Ramos (cell line): Measurements from ENCODE around the gene SRRT.
"Not testable (repeated sequence)": the region's sequence is repeated elsewhere in the genome, so short reads cannot be mapped to it uniquely, and the experiment has no call there.

Experiments
- in situ Hi-C: fragments of 300-500 bp; cut with MboI; formaldehyde crosslinking; loops from one replicate; pipeline ENCODE4 v1.14.3; 2022; ENCODE audit warnings: low sequenced_read_pairs; ENCODE audit not compliant: unreplicated experiment

The SRRT gene

GRCh38 chr7:100914879-100915447 is 40.1 kb downstream of the SRRT start:
- in situ Hi-C loops, result no loop called here

- in situ Hi-C loops, result not testable (repeated sequence)
Observed at GRCh38 chr7:100919335-100919734, 44.4 kb downstream of the SRRT start.

DNA sequence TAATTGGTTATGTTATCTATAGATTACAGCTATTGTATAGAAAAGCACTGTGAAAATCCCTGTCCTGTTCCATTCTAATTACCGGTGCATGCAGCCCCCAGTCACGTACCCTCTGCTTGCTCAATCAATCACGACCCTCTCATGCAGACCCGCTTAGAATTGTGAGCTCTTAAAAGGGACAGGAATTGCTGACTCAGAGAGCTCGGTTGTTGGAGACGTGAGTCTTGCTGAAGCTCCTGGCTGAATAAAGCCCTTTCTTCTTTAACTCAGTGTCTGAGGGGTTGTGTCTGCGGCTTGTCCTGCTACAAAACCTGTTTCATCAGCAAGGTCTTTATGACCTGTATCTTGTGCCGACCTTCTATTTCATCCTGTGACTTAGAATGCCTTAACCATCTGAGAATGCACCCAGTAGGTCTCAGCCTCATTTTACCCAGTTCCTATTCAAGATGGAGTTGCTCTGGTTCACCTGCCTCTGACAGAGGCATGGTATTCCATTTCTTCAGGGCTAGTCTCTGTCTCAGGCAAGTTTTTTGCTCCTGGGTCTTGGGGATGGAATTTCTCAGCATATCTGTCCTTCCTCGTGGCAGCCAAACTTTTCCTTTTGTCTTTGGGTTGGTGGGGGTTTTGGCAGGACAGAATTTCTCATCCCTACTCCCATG is 45.0 kb downstream of the SRRT start:
- in situ Hi-C loops, result not testable (repeated sequence)

- in situ Hi-C loops, result no loop called here
Observed at GRCh38 chr7:100921039-100921438, 46.1 kb downstream of the SRRT start.

DNA sequence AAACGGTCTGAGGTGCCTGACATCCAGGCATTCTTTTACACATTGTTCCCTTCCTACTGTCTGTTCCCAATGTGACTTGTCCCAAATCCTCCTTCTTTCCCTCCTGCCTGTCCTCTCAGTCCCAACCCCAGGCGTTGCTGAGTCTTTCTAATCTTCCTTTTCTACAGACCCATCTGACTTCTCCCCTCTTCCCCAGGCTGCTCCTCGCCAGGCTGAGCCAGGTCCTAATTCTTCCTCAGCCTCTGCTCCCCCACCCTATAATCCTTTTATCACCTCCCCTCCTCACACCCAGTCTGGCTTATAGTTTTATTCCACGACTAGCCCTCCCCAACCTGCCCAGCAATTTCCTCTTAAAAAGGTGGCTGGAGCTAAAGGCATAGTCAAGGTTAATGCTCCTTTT is 48.7 kb downstream of the SRRT start:
- in situ Hi-C loops, result not testable (repeated sequence)

- in situ Hi-C loops, result no loop called here
Observed at GRCh38 chr7:100929808-100930174, 54.9 kb downstream of the SRRT start.

DNA sequence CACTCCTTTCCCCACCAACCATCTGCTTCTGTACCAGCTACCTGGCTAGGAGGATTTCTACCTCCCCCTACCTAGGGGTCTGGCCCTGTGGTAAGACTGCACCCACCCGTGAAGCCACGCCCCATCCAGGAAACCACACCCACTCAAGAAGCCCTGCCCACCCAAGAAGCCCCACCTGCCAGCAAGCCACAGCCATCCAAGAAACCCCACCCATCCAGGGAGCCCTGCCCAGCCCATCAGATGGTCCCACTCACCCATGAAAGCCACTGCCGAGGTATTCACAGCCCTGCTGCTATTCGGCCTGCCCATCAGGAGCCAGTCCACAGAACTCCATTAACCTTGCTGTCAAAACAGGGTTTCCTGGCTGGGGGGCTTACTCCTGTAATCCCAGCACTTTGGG is 58.8 kb downstream of the SRRT start:
- in situ Hi-C loops, result no loop called here

- in situ Hi-C loops, result not testable (repeated sequence)
Observed at GRCh38 chr7:100935381-100935780, 60.5 kb downstream of the SRRT start.

DNA sequence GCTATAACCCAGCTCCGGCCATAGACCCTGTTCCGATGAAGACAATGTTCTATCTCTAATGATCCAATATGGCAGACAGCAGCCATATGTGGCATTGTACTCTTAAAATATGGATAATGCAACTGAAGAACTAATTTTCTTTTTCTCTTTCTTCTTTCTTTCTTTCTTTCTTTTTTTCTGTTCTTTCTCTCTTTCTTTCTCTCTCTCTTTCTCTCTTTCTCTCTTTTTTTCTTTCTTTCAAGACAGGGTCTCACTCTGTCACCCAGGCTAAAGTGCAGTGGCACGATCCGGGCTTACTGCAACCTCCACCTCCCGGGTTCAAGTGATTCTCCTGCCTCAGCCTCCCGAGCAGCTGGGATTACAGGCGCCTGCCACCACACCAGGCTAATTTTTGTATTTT is 61.3 kb downstream of the SRRT start:
- in situ Hi-C loops, result not testable (repeated sequence)
